Activated CD8-positive, alpha-beta memory T cell treated with anti-CD3 and anti-CD28 coated beads, Interleukin-2, amount 50 U/mL, for 24 hours (primary cell): ENCODE results near the gene C9orf72.
"Not testable (repeated sequence)": the region's sequence is repeated elsewhere in the genome, so short reads cannot be mapped to it uniquely, and the experiment has no call there.

ENCODE experiments used
- DNase-seq: peaks from one replicate; pipeline ENCODE4 v3.0.0-alpha.2; 2020; ENCODE audit errors: extremely low read depth

Gene C9orf72, protein sequence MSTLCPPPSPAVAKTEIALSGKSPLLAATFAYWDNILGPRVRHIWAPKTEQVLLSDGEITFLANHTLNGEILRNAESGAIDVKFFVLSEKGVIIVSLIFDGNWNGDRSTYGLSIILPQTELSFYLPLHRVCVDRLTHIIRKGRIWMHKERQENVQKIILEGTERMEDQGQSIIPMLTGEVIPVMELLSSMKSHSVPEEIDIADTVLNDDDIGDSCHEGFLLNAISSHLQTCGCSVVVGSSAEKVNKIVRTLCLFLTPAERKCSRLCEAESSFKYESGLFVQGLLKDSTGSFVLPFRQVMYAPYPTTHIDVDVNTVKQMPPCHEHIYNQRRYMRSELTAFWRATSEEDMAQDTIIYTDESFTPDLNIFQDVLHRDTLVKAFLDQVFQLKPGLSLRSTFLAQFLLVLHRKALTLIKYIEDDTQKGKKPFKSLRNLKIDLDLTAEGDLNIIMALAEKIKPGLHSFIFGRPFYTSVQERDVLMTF

DNA sequence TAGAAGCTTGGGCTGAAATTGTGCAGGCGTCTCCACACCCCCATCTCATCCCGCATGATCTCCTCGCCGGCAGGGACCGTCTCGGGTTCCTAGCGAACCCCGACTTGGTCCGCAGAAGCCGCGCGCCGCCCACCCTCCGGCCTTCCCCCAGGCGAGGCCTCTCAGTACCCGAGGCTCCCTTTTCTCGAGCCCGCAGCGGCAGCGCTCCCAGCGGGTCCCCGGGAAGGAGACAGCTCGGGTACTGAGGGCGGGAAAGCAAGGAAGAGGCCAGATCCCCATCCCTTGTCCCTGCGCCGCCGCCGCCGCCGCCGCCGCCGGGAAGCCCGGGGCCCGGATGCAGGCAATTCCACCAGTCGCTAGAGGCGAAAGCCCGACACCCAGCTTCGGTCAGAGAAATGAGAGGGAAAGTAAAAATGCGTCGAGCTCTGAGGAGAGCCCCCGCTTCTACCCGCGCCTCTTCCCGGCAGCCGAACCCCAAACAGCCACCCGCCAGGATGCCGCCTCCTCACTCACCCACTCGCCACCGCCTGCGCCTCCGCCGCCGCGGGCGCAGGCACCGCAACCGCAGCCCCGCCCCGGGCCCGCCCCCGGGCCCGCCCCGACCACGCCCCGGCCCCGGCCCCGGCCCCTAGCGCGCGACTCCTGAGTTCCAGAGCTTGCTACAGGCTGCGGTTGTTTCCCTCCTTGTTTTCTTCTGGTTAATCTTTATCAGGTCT lies at the start of gene C9orf72:
Gene C9orf72, minus strand, starts transcription at position 564 of the 716 bp plus-strand sequence. CDS start 6,361 bp downstream, outside the sequence.
- peak; percentile 54 for DNase-seq

DNA sequence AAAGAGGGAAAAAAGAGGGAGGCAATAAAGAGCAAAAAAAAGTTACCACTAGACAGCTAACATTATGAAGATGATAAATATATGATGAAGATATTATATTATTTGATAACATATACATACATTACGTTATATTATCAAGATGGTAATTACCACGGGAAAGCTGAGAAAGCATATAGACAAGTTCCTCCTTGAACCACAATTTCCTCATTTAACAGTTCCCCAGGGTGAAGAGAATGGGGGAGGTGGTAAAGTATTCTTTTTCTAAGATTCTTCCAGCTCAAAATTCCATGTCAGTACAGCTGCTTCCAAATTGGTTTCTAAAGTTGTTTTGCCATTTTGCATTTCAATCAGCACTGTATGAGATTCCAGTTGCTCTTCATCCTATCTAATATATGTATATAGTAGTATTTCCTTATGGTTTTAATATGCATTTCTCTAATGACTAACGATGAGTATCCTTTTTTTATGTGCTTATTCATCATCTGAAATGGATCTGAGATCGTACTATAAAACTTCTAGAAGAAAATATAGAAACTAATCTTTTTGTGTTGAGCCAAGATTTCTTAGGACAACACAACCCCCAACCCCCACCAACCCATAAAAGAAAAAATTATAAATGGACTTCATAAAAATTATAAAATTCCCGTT lies 49.5 kb upstream of the C9orf72 start:
- no peak for DNase-seq

DNA sequence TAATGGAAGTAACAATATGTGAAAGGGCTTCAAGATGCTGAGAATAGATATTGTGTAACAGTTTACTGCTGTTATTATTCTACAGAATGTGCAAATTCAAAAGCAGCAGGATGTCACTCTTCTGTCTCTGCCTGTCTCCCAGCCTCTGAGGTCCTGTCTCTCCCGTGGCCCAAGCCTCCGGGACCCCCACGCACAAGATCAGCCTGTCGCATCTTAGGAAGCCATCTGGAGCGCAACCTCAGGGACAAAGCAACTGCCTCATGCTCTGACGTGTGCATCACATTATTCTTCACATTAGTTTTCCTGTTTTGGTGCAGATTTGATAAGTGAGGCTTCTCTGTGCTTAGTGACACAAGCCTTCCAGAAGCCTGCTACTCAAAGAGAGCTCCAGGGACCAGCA lies 46.5 kb upstream of the C9orf72 start:
- no peak for DNase-seq

DNA sequence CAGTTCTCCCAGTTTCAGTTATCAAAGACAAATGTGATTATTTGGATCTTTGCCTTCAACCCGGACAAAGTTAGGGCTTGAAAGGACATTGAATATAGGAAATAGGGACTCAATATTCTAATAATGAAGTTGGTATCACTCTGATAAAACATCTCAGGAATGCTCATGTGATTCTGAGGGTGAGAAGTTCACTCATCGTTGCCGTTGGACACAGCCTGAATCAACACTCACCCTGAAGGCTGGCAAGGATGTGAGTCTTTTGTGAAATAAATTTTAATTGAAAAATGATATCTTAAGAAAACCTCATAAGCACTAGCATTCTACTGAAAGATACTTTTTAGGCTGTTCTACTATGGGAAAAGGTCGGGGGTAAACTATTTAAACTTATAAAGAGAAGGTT lies 44.8 kb upstream of the C9orf72 start:
- no peak for DNase-seq

DNA sequence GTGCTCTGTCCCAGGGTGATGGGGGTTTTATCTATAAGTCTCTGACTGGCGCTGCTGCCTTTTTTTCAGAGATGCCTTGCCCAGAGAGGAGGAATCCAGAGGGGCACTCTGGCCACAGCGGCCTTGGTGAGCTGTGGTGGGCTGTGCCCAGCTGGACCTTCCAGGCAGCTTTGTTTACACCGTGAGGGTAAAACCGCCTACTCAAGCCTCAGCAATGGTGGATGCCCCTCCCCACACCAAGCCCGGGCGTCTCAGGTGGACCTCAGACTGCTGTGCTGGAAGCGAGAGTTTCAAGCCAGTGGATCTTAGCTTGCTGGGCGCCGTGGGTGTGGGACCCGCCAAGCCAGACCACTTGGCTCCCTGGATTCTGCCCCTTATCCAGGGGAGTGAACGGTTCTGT lies 41.3 kb upstream of the C9orf72 start:
- no peak for DNase-seq

DNA sequence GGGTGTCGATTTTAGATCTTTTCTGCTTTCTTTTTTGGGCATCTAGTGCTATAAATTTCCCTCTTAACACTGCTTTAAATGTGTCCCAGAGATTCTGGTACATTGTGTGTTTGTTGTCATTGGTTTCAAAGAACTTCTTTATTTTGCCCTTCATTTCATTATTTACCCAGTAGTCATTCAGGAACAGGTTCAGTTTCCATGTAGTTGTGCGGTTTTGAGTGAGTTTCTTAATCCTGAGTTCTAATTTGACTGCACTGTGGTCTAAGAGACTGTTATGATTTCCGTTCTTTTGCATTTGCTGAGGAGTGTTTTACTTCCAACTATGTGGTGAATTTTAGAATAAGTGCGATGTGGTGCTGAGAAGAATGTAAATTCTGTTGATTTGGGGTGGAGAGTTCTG lies 38.8 kb upstream of the C9orf72 start:
- not testable (repeated sequence) for DNase-seq

DNA sequence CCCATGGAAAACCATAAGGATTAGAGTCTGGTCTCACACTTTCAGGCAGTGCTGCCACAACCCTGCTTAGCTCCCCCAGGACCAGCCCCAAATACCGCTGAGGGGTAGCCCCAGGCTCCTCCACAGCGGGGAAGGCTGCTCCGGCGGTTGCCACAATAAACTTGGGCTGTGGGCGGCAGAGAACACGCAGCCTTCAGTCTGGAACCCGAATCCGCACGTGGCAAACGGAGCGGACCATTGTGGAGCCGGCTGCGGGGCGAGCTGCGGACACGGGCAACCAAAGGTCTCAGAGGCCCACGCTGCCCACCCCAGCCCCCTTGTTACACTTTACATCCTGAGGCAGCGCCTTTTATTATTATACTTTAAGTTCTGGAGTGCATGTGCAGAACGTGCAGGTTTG lies 37.3 kb upstream of the C9orf72 start:
- DNase-seq = no peak

DNA sequence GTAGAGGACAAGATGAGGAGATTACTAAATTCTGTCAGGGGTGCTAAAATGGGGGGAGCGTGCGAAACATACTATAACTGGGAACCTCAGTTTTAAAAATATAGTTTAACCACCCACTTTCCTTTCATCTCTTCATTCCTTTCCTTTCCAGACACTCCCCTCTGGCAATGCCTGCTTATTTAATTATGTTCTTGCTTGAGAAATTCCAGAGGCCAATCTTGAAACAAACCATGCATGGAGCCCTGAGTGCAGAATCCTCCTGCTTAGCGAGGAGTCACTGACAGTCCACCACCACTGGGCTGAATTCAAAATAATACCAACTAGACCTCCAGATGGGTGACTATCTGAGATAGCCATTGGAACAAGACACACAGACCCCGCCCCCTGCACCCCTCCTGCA lies 29.7 kb upstream of the C9orf72 start:
- no peak for DNase-seq

DNA sequence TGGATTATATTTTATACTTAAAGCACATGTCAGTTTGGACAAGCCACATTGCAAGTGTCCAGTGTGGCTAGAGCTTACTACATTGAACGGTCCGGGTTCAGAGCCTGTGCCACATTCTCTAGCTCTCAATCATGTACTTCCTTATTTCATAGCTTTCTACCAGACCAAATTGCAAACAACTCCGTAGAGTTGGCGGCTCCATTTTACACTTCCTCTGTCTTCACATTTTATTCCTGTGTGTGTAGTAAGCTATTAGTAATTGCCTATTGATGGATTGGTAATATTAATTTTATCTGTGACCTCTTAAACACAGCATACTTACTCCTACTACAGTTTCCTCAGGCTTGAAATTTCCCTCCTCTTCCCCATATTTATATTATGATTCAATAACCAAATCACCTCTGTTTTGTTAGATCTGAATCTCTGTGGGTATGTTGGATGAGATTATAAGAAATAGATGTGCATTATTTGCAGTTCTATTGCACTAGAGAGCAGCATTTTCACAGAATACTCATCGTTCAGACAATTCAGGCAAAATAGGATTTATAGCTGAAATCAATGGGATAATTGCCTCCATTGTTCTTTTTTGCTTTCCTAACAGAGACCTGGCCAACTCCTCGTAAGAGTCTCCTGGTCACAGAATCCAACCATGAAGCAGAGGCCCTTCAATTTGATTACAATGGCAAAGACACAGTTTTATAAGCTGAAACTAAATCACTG lies 29.0 kb upstream of the C9orf72 start:
- DNase-seq = no peak

DNA sequence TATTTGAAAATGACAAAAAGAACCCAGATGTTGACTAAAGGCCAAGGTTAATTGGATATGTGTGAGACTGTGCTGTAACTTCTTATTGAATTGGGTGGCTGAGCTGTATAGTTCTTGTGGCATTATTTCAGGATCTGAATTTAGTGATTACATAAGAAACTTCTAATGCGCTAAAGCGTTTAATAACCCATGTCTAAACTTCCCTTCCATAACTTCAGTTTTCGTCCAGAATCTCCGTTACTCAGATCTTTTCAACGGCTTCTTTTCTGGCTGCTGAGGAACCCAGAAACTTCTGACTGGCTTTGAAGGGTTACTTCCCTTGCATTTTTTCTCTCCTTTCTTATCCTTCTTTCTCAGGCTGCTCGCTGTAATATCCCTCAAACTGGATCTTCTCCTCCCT lies 28.1 kb upstream of the C9orf72 start:
- DNase-seq = no peak

DNA sequence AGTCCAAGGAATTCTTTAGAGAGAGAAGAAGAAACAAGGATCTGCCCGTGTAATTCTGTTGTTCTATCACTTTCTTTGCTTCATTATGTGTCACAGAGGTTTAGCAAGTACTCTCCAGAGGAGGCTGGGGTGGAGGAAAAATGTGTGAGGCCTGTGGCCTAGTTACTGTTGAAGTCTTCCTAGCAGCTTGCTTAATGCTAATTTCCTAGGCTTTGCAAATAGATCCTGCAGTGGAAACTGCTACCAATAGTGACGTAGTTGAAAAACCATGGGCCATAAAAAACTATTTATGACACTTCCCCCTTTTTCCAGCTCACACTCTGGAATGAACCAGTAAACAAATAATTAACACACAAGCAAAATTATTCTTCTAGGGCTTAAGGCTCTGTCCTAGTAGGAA lies 27.0 kb upstream of the C9orf72 start:
- DNase-seq = no peak

DNA sequence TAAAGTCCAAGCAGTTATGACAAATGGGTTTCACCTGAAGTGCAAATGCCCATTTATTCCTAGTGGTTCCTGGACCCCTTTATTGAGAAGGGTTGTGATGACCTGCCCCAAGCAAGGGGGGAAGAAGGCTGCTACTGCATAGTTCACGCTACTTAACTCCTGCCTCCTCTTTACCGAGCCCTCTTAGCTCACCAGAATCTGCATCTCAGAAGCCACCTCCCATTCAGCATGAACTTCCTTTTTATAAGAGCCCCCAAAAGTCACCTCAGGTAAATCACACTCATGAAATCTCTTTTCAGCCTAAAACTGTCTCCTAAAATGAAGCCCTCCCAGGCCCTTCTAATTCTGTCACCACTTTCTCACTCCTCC lies 26.6 kb upstream of the C9orf72 start:
- DNase-seq = no peak

DNA sequence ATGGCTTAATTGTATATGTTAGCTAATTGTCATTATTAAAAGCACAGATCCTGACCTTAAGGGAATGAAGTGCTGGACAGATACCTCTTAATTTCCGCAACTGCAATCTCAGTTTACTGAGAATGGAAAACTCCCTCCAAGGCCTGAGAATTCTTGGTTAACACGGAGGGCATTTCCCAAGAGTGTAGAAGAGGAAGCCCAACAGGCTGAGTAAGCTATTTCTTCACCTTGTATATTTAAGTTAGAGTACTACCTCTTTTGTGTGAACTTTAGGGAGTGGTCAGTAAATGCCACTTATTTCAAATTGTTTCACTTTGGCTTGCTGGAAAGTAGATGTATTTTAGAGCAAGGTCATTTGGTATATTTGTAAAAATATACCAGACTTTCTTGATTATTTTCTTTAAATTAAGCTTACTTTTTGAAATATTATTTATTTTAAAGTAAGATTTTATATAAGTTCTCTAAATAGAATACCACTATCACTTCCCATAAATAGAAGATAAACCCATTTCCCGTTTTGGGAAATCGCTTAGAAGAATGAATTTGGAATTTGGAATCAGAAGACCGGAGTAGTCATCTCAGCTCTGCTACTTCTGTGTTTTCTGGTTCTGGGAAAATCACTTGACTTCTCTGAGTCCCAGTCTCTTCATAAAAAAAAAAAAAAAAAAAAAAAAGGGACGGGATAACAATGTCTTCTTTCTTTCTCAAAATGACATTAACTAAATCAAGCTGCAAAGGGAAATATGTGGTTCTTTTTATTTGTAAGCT lies 26.0 kb upstream of the C9orf72 start:
- DNase-seq = no peak

DNA sequence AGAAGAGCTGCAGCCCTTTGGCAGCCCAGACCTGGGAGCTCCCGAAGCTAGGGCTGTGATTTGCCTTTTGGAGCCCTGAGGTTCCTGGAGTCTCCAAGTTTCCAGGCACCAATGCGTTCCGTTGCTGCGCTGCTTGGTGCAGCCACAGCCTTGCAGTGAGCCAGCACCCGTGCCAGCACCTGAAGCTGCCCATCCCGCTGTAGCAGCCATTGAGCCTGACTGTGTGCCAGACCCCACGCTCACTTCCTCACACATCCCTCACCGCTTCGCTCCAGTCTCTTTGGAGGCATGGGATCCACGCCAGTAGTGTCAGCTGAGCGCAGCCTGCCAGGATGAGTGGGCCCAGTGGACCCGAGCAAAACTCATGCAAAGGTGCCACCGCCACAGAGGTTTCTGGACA lies 22.5 kb upstream of the C9orf72 start:
- DNase-seq = no peak

DNA sequence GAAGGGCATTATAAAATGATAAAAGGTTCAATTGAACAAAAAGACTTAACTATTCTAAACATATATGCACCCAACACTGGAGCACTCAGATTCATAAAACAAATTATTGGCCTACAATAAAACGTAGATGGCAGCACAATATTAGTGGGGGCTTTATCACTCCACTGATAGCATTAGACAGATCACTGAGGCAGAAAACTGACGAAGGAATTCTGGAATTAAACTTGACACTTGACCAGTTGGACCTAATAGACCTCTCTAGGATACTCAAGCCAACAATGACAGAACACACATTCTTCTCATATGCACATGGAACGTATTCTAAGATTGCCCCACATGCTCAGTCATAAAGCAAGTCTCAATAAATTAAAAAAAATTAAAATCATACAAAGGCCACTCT lies 18.4 kb upstream of the C9orf72 start:
- DNase-seq = no peak

DNA sequence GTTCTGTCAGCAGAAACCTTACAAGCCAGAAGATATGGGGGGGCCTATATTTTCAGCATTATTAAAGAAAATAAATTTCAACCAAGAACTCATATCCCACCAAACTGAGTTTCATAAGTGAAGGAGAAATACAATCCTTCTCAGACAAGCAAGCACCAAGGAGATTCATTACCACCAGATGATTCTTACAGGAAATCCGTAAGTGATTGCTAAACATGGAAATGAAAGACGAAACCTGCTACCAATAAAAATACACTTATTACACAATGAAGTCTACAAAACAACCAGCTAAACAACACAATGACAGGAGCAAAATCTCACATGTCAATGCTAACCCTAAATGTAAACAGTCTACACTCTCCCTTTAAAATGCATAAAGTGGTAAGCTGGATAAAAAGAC lies 17.8 kb upstream of the C9orf72 start:
- no peak for DNase-seq

DNA sequence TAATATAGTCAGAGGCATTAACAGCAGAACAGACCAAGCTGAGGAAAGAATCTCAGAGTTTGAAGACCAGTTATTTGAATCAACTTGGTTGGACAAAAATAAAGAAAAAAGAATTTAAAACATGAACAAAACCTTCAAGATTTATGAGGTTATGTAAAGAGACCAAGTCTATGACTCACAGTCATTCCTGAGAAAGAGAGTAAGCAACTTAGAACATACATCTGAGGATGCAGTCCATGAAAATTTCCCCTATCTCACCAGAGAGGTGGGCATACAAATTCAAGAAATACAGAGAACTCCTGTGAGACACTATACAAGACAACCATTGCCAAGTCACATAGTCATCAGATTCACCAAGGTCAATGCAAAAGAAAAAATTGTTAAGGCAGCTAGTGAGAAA lies 17.4 kb upstream of the C9orf72 start:
- DNase-seq = no peak

DNA sequence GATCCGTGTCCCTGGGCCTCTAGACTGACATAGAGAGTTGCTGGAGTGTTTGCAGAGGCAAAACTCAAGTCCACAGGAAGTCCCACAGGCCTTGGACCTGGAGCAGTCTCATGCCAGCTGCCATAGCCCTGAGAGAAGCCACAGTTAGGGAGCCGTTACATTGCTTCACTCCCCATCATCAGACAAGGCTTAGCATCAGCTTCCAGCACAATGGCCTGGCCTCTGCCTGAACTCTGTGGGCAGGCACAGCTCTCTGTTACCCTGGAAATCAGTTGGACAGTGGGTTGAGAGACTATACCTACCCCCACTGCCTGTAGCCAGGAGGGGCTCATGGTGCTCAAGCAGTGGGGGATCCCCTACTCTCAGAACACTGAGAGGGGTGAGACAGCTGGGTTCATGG lies 16.2 kb upstream of the C9orf72 start:
- DNase-seq = no peak

DNA sequence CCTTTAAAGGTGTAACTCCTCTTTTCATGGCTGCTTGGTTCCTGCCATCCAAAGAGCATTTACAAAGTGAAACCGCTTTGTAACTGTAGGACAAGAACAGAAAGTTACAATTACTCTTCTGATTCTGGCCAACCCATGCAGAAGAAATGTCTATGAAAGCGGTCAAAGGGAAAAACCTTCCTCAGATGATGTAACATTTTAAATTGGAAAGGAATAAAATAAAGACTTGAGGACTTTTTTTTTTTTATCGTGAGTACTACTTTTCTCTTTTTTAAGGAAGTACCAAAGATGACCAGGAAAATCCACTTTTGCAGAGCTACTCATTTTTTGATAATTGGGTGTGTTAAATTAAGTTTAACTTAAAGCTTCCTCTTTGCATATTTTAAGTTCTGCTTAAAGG lies 13.0 kb upstream of the C9orf72 start:
- DNase-seq = no peak

DNA sequence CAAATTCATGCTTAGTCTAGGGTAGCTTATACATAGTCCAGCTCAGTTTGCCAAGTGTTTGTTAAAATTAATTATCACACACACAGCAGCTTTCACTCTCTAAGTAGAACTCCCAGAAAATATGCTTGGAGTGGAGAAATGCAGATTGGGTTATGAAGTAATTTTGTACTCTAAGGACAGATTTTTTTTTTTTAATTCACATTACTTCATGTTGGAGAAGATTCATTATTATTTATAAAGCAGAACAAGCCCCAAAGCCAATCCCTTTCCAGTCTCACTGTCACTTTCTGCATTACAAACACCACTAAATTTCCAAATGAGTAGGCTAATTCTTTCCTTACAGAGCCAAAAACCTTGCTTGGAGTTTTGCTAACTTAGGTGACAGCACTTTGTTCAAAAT lies 11.7 kb upstream of the C9orf72 start:
- DNase-seq = no peak

DNA sequence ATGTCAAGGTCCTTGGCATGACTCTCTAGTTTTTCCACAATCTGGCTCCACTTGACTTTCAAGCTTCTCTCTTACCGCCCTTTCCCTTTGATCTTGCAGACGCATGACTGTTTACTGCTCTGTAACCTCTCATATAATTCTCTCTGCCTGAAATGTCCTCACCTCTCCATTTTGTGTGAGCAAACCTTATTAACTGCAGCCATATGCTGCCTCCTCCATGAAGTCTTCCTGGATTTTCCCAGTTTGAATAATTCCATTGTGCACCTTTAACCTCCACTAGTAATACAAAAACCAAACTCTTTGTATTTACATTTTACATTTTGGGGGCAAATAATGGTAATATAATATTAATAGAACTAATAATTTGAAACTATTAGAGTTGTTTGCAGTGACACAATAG lies 9.5 kb upstream of the C9orf72 start:
- no peak for DNase-seq
